PFSK-1 (cell line): ENCODE results near the gene DAGLA.

Experiments used
- FOXP2 ChIP-seq: optimal IDR thresholded peaks from 2 replicates; pipeline ENCODE3; 2011; ENCODE audit warnings: borderline replicate concordance, control low read depth, inconsistent platforms; ENCODE audit not compliant: insufficient read depth; ENCODE audit errors: extremely low read length, extremely low read depth
- POLR2AphosphoS5 ChIP-seq: IDR thresholded peaks from 2 replicates; pipeline ENCODE4 v1.6.1; 2012; ENCODE audit warnings: low read depth, mild to moderate bottlenecking, control low read depth, low read length, moderate library complexity
- SIN3A ChIP-seq: IDR thresholded peaks from 2 replicates; pipeline ENCODE4 v1.6.1; 2012; ENCODE audit warnings: mild to moderate bottlenecking, low read length, moderate library complexity, borderline replicate concordance; ENCODE audit not compliant: insufficient read depth
- TAF1 ChIP-seq: IDR thresholded peaks from 2 replicates; pipeline ENCODE4 v1.6.1; 2012; ENCODE audit warnings: low read length, control low read depth, borderline replicate concordance; ENCODE audit not compliant: insufficient read depth
- TF ChIP-seq, protein P1 (sequence below), 2 experiments: IDR thresholded peaks; 2 replicates each; pipeline versions ENCODE4 v1.6.1 to v1.8.0; 2011 to 2012; ENCODE audit warnings: low read depth in 2 of 2, low read length in 2 of 2, control low read depth in 1 of 2, inconsistent platforms in 1 of 2, mild to moderate bottlenecking in 1 of 2, moderate library complexity in 1 of 2; ENCODE audit not compliant: insufficient read depth in 1 of 2

DAGLA gene

DNA sequence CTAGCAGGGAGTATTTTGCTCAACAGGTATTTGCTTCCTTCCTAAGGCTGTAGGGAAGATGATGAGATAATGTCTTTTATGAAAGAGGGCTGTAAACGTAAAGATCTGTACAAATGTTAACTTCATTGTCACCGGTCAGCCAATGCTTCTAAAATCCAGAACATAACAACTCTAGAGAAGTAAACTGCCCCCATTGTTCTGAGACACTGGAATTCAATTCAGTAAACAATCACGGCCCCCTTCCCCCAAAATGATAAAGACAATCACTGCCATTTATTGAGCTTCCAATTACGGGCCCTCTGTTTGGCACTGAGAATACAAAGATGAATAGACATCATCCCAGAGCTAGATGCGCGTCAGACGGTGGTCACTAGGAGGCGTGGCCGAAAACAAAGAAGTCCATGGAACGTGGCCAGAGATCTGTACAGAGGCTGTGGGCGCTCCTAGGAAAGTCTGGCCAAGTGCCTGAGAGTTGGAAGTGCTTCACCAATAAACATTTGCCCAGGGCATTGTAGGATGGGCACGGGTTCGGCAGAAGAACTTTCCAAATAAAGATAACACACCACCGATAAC is 111.6 kb downstream of the DAGLA start:
- peak; percentile 88; the same call in 1 of the 2 replicates for TF ChIP-seq SIN3A
- TF ChIP-seq, protein P1, sequence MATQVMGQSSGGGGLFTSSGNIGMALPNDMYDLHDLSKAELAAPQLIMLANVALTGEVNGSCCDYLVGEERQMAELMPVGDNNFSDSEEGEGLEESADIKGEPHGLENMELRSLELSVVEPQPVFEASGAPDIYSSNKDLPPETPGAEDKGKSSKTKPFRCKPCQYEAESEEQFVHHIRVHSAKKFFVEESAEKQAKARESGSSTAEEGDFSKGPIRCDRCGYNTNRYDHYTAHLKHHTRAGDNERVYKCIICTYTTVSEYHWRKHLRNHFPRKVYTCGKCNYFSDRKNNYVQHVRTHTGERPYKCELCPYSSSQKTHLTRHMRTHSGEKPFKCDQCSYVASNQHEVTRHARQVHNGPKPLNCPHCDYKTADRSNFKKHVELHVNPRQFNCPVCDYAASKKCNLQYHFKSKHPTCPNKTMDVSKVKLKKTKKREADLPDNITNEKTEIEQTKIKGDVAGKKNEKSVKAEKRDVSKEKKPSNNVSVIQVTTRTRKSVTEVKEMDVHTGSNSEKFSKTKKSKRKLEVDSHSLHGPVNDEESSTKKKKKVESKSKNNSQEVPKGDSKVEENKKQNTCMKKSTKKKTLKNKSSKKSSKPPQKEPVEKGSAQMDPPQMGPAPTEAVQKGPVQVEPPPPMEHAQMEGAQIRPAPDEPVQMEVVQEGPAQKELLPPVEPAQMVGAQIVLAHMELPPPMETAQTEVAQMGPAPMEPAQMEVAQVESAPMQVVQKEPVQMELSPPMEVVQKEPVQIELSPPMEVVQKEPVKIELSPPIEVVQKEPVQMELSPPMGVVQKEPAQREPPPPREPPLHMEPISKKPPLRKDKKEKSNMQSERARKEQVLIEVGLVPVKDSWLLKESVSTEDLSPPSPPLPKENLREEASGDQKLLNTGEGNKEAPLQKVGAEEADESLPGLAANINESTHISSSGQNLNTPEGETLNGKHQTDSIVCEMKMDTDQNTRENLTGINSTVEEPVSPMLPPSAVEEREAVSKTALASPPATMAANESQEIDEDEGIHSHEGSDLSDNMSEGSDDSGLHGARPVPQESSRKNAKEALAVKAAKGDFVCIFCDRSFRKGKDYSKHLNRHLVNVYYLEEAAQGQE (IDR thresholded peaks at IDR 0.05; ENCODE audit: insufficient read depth in 1 of 2, low read depth in 2 of 2, low read length in 2 of 2) = no peak
- 0 out of 2 replicates have a peak, but pooled peaks have one; percentile 42 for TF ChIP-seq POLR2AphosphoS5
- no peak for TF ChIP-seq FOXP2

DNA sequence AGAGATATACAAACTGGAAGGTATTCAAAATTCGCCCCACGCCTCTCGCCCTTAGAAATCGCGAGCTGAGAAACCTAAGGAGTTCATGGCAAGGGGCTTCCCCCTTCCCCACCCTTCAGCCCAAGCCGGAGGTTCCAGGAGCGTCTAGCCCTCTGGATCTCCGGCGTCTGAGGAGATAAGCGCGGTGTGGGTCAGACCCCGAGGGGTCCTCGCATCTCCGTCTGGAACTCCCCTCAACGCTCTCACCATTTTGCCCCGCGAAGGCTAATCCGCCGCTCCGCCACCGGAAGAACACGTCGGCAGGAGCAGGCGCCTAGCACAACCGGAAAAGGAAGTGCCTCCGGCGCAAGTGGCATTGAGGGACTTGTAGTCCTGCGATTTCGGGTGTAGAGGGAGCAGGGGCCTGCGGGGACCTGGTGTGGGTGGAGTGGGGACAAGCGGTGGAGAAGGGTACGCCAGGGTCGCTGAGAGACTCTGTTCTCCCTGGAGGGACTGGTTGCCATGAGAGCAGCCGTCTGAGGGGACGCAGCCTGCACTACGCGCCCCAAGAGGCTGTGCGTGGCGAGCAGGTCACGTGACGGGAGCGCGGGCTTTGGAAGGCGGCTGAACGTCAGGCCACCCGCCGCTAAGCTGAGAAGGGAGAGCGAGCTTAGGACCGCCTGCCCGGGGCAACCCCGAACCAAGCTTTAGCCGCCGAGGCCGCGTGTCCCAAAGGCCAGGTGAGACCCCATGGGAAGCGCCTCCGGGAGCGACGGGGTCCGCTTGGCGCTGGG is 112.3 kb downstream of the DAGLA start, which contains the start of the genes FEN1 and TMEM258:
TSS of gene FEN1 (plus strand) at position 602 of the 773 bp plus-strand sequence. CDS start 2,451 bp downstream, outside the sequence.
TSS of gene TMEM258 (minus strand) at position 290 of the 773 bp plus-strand sequence. CDS start at position 249, 41 bp downstream.
- TF ChIP-seq, protein P1 (IDR thresholded peaks at IDR 0.05; ENCODE audit: insufficient read depth in 1 of 2, low read depth in 2 of 2, low read length in 2 of 2) = peak in 1 of 2 experiments; percentile 45; a peak in 1 of 4 replicates
- TF ChIP-seq TAF1 (0 out of 2 replicates have a peak, but pooled peaks have one; percentile 10), FOXP2 (peak; percentile 23), POLR2AphosphoS5 (peak; percentile 93), SIN3A (no peak; the same call in 1 of the 2 replicates)

DNA sequence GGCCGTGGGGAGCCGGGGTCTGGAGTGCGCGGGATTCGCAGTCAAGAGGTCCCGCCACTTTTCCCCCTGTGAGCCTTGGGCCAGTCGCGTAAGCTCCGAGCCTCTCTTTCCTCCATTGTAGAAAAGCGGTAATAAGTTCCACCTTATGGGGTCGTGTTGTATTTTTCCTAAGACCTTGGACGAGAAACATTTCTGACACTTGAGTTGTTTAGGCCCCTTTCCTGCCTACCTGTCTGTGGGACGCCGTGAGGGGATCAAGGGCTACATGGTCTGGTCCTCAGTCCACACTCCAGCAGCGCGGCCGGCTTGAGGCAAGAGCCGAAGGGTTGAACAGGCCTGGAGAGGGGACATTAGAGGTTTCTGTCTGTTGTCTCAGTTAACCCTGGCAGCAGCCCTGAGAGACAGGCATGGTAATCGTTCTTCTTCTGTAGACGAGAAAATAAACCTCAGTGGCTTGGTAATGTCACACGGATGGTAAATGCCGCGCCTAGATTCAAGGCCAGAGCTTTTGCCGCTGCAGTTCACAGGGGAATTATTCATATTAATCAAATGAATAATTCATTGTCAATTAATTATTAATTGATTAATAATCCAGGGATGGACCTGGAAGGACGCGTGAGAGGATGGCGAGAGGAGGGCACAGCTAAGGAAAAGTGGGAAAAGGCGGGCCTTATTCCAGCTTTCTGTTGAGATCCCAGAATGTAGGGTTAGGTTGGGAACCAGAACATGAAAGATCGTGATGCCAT is 113.1 kb downstream of the DAGLA start:
- TF ChIP-seq POLR2AphosphoS5 (no peak), SIN3A (no peak), FOXP2 (no peak), TAF1 (no peak)
- TF ChIP-seq, protein P1 (IDR thresholded peaks at IDR 0.05; ENCODE audit: insufficient read depth in 1 of 2, low read depth in 2 of 2, low read length in 2 of 2) = no peak

DNA sequence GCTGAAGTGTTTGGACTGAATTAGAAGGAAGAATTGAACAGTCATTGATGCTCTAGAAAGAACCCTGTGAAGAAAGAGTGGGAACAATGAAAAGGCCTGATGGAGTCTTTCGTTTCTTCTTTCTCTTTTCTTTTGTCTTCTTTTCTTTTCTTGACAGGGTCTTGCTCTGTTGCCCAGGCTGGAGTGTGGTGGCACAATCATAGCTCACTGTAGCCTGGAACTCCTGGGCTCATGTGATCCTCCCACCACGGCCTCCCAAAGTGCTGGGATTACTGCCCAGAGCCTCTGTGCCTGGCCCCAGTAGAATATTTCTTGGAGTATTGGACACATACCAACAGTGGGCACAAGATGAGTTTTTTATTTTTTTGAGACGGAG is 113.6 kb downstream of the DAGLA start:
- TF ChIP-seq, protein P1 (IDR thresholded peaks at IDR 0.05; ENCODE audit: insufficient read depth in 1 of 2, low read depth in 2 of 2, low read length in 2 of 2) = no peak
- TF ChIP-seq POLR2AphosphoS5 (no peak), SIN3A (no peak), TAF1 (no peak), FOXP2 (no peak)
